Measurements from ENCODE around the gene MAP3K5.

Gene MAP3K5

GRCh38 chr6:136641873-136642465 lies 150.3 kb downstream of the MAP3K5 start:
- DNase-seq, result no peak

GRCh38 chr6:136641166-136641565 lies 151.1 kb downstream of the MAP3K5 start:
- no peak for DNase-seq

GRCh38 chr6:136640132-136640915 lies 152.0 kb downstream of the MAP3K5 start:
- DNase-seq, result no peak

GRCh38 chr6:136639702-136640101 lies 152.6 kb downstream of the MAP3K5 start:
- DNase-seq, result no peak

- DNase-seq, result no peak
Observed at GRCh38 chr6:136635615-136636014, 156.7 kb downstream of the MAP3K5 start.

- no peak for DNase-seq
Observed at GRCh38 chr6:136633355-136633754, 158.9 kb downstream of the MAP3K5 start.

GRCh38 chr6:136628996-136629395 lies 163.3 kb downstream of the MAP3K5 start:
- no peak for DNase-seq

GRCh38 chr6:136627191-136627590 lies 165.1 kb downstream of the MAP3K5 start:
- DNase-seq, result no peak

GRCh38 chr6:136625293-136625692 lies 167.0 kb downstream of the MAP3K5 start:
- no peak for DNase-seq

- DNase-seq, result no peak
Observed at GRCh38 chr6:136624347-136624746, 167.9 kb downstream of the MAP3K5 start.

GRCh38 chr6:136618086-136618485 lies 174.2 kb downstream of the MAP3K5 start:
- no peak for DNase-seq

GRCh38 chr6:136616527-136616926 lies 175.8 kb downstream of the MAP3K5 start:
- no peak for DNase-seq

GRCh38 chr6:136614994-136615393 lies 177.3 kb downstream of the MAP3K5 start:
- no peak for DNase-seq

- DNase-seq, result no peak
Observed at GRCh38 chr6:136614350-136614749, 177.9 kb downstream of the MAP3K5 start.

- DNase-seq, result no peak
Observed at GRCh38 chr6:136613477-136613876, 178.8 kb downstream of the MAP3K5 start.

- no peak for DNase-seq
Observed at GRCh38 chr6:136612666-136613389, 179.4 kb downstream of the MAP3K5 start.

GRCh38 chr6:136611746-136612145 lies 180.5 kb downstream of the MAP3K5 start:
- no peak for DNase-seq

- no peak for DNase-seq
Observed at GRCh38 chr6:136611133-136611532, 181.1 kb downstream of the MAP3K5 start.

GRCh38 chr6:136609873-136610706 lies 182.2 kb downstream of the MAP3K5 start:
- DNase-seq, result peak; percentile 40

- DNase-seq, result no peak
Observed at GRCh38 chr6:136608991-136609390, 183.3 kb downstream of the MAP3K5 start.

GRCh38 chr6:136607932-136608772 lies 184.1 kb downstream of the MAP3K5 start:
- peak; percentile 67 for DNase-seq

Measured in CD4-positive, alpha-beta T cell treated with Interferon gamma for 1 hour (primary cell).